T-helper 2 cell treated with Interferon-gamma antibody and Interleukin-4, amounts not matched to agents 5 μg/mL and 100 μg/mL, for 36 hours (primary cell): ENCODE measurements around the gene LAMB2.

Experiments
- DNase-seq: peaks from one replicate; pipeline ENCODE4 v3.0.0; 2021; ENCODE audit warnings: low spot score
- H3K27ac Mint-ChIP-seq: one replicate; pipeline ENCODE4 v1.8.0; 2021; ENCODE audit warnings: mild to moderate bottlenecking, mixed read lengths
- H3K27me3 Mint-ChIP-seq: one replicate; pipeline ENCODE4 v1.8.0; 2021; ENCODE audit warnings: low read depth, mixed read lengths
- H3K36me3 Mint-ChIP-seq: one replicate; pipeline ENCODE4 v1.8.0; 2021; ENCODE audit warnings: low read depth, mixed read lengths
- H3K4me1 Mint-ChIP-seq: one replicate; pipeline ENCODE4 v1.8.0; 2021; ENCODE audit warnings: low read depth, mixed read lengths
- H3K4me3 Mint-ChIP-seq: one replicate; pipeline ENCODE4 v1.8.0; 2022; ENCODE audit warnings: mild to moderate bottlenecking, moderate library complexity, mixed read lengths
- H3K9me3 Mint-ChIP-seq: one replicate; pipeline ENCODE4 v1.8.0; 2021; ENCODE audit warnings: mixed read lengths

Gene LAMB2

DNA sequence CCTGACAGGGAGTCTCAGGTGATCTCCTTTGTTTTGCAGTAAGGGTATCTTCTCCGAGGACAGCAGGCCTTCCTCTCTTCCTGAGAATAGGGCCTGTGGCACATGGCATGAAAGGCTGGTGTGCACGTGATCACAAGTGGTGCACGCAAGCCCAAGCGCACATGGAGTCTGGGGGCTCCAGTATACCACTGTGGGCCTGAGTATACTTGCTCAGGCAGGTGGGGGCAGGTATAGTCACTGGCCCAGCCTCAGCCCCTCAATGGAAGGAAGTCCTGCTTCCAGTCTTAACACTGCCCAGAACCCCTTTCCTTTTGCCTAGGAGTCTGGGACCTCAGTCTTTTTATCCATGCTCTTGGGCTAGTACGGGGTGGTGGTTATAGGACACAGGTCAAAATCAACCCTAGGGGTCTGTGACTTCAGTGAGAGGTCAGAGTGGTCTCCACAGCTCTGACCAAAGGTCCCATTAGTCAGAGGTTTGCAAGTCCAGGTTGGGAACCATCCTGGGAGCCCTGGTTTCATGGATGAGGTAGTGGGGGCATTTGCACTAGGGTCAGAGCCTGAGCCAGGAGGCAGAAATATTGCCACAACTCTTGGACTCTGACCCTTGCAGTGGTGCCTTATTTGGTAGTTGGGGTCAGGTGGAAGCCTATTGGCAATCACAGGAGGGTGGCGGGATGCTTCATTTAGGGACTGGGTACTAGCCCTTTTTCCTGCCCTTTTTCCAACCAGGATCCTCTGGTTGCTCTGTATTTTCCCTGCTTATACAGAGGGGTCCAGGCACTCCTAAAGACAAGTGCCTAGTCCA lies 34.1 kb upstream of the LAMB2 start:
- Mint-ChIP-seq H3K9me3 (no peaks in the 10 kb centered on the region), H3K27me3 (no peaks in the 10 kb centered on the region), H3K4me1 (peaks cover 14% of the 10 kb centered on the region), H3K4me3 (peak overlapping the region; percentile 85), H3K27ac (peak overlapping the region; percentile 85), H3K36me3 (peaks cover 13% of the 10 kb centered on the region)
- no peak for DNase-seq

DNA sequence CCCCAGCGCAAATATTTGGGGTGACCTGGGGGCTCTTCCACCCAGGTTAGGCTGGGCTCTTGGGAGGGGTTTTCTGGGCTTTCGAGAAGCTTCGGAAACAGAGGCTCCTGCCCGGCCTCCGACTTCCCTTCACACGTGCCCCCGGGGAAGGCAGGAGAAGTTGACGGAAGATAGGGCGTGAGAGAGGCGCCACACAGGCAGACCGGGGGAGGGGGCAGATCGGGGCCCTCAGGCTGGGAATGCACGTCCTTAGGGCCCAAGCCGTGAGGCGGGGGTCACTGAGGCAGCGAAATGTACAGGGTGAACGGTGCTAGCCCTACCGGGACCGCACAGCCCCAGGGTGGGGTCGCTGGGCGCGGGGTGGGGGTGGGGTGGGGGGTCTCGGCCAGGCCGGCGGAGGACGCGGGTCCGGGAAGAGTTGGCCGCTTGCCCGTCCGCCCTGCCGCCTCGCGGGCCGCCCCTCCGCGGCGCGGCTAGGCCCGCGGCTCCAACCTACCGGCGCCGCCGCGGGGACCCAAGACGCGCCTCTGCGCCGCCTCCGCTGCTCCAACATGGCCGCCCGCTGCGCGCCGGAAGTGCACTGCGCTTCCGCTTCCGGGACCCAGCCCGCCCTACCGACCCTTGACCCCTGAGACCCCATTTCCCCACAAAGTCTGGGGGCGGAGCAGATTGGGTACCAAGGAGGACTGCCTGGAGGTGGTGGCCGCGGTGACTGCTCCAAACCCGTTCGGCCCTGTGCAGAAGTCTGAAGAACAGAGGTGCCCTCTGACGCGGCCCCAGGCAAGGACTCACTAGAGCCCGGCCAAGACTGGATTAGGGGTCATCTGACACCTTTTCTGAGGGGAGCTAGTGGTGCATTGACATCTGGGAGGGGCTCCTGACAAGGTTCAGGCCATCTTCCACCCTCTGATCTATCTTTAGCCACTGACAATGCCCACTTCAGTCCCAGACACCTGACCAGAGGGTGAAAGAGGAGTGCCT lies 33.2 kb upstream of the LAMB2 start, which contains the start of gene CCDC71:
Gene CCDC71, minus strand, starts transcription at position 561 of the 981 bp plus-strand sequence. CDS start 2,123 bp downstream, outside the sequence.
- peak within 1 kb of the TSS; percentile 95 for H3K4me3 Mint-ChIP-seq
- peak; percentile 75 for DNase-seq
- no peaks in the 10 kb centered on the region for H3K9me3 Mint-ChIP-seq
- peaks cover 13% of the 10 kb centered on the region for H3K36me3 Mint-ChIP-seq
- peaks cover 14% of the 10 kb centered on the region for H3K4me1 Mint-ChIP-seq
- H3K27ac Mint-ChIP-seq = peak within 1 kb of the TSS; percentile 86
- no peaks in the 10 kb centered on the region for H3K27me3 Mint-ChIP-seq

DNA sequence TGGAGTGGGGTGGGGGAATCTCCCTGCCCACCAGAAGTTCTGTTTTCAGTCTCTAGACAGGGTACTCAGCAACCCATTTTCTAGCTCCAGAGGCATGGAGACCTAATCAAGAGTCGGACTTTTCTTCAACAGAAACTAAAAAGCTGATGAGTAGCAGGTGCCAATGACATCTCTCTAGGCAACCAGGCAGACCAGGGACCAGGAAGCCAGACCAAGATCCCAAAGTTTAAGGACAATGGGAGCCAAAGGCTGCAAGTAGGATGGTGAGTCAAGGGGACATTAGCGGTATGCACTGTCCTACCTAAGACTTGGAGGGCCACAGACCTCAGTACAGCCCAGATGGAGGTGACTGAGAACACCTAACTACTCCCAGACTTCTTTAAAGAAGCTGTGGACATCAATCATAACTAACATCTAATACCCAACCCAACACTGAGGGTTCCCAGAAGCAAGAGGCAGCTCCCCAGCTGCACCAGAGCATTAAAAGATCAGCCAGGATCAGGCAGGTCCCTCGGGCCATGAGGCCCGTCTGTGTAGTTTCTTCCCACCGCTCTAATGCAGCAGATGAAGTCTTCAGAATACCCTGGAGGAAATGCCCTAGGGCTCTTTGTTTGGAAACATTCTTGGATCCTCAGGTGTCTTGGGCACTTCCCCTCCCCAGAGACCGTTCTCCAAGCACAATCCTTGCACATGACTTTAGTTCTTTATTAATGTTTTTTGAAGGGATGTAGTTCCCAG lies 32.3 kb upstream of the LAMB2 start:
- DNase-seq = no peak
- peak overlapping the region; percentile 86 for H3K27ac Mint-ChIP-seq
- H3K27me3 Mint-ChIP-seq = no peaks in the 10 kb centered on the region
- peaks cover 12% of the 10 kb centered on the region for H3K4me1 Mint-ChIP-seq
- H3K36me3 Mint-ChIP-seq = peaks cover 13% of the 10 kb centered on the region
- H3K4me3 Mint-ChIP-seq = peak overlapping the region; percentile 95
- no peaks in the 10 kb centered on the region for H3K9me3 Mint-ChIP-seq

DNA sequence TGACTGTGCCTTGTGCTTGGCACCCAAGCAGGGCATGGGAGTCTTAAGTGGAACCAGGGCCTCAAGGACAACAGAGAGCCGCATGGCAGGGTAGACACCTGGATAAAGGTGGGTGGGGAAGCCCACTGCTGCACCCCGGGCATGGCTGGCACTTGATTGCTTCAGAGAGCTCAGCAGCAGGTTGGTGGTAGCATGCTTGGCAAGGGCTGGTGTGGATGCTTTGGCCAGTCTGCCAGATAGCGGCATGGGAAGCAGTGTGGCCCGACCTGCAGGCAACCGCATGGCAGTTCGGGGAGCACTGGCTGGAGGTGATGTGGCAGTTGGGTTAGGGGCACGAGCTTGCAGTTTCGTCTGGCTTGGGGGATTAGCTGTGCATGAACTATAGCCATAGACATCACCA lies 30.8 kb upstream of the LAMB2 start:
- DNase-seq = no peak
- H3K4me1 Mint-ChIP-seq = peaks cover 12% of the 10 kb centered on the region
- H3K9me3 Mint-ChIP-seq = no peaks in the 10 kb centered on the region
- peaks cover 13% of the 10 kb centered on the region for H3K36me3 Mint-ChIP-seq
- no peak overlapping the region for H3K4me3 Mint-ChIP-seq
- no peak overlapping the region for H3K27ac Mint-ChIP-seq
- H3K27me3 Mint-ChIP-seq = no peaks in the 10 kb centered on the region

DNA sequence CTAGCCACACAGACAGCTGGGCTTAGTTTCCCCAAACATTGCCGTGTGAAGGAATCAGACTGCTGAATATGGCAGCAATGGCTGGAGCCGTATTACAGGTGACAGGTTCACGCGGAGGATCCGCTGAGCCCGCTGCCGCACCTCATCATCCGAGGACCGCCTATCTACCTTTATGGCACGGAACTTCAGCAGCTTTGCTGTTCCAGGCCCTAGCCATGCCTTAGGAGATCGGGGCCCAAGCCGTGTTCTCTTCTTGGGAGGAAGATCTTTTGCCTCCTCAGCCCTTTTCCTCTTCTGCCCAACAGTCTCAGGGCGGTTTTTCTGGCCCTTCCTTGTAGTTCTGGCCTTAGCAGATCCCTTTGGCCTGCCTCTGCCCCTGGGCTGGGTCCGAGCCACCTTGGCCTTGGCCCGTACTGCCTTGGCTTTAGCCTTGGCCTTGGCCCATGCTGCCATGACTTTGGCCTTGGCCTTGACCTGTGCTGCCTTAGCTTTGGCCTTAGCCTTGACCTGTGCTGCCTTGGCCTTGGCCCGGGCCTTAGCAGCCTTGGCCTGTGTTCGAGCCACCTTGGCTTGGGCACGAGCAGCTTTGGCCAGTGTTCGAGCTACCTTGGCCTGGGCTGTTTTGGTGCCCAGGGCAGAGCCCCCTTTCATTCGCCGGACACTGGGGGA lies 30.0 kb upstream of the LAMB2 start:
- Mint-ChIP-seq H3K4me1 (peaks cover 13% of the 10 kb centered on the region), H3K36me3 (peaks cover 13% of the 10 kb centered on the region), H3K27ac (no peak overlapping the region), H3K9me3 (no peaks in the 10 kb centered on the region), H3K4me3 (no peak overlapping the region), H3K27me3 (no peaks in the 10 kb centered on the region)
- DNase-seq = no peak

DNA sequence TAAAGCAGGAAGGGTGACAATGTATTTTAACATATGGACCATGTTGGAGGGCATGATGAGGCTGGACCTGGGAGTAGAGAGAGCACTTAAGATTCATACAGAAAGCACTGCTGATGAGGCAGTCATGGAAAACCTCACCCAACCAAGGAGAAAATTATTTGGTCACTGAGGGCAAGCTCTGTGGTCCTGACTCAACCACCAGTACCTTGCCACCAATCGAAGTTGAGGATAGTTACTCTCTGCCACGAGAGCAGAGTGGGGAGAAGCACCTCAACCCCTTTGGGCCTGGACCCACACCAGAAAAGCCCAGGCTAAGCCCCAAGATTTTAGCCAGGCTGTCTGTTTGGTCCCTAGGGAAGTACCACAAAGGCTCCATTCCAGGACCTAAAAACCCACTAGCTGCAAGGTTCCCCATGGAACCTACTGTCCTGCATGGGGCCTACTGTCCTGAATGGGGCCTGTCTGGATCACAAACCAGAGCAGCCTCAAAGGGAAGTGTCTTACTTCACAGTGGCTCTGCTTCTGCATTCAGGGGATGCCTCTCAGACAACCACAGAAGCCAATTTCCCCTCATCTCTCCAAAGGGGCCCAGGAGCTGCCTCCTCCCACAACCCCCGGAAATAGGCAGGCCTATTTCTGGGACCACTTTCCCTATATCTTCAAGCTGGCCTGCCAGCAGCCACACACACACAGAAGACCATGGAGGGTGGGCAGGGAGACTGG lies 29.1 kb upstream of the LAMB2 start:
- no peaks in the 10 kb centered on the region for H3K9me3 Mint-ChIP-seq
- peaks cover 13% of the 10 kb centered on the region for H3K4me1 Mint-ChIP-seq
- no peaks in the 10 kb centered on the region for H3K27me3 Mint-ChIP-seq
- no peak overlapping the region for H3K27ac Mint-ChIP-seq
- H3K36me3 Mint-ChIP-seq = peaks cover 13% of the 10 kb centered on the region
- DNase-seq = no peak
- no peak overlapping the region for H3K4me3 Mint-ChIP-seq

DNA sequence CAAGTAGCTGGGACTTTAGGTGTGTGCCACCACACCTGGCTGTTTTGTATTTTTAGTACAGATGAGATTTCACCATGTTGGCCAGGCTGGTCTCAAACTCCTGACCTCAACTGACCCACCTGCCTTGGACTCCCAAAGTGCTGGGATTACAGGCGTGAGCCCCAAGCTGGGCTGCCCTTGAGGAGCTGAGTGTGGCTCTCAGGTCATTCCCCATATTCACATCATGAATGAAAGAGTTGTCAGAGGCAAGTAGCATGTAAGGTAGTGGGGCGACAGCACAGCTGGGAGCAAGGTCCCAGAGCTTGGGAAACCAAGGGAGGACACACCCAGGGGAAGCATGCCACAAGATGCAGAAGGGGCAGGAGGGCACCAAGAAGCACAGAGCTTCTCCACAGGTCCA lies 28.3 kb upstream of the LAMB2 start:
- Mint-ChIP-seq H3K27ac (no peak overlapping the region), H3K9me3 (no peaks in the 10 kb centered on the region), H3K4me1 (peaks cover 13% of the 10 kb centered on the region), H3K4me3 (no peak overlapping the region), H3K36me3 (peaks cover 13% of the 10 kb centered on the region), H3K27me3 (no peaks in the 10 kb centered on the region)
- DNase-seq = no peak

DNA sequence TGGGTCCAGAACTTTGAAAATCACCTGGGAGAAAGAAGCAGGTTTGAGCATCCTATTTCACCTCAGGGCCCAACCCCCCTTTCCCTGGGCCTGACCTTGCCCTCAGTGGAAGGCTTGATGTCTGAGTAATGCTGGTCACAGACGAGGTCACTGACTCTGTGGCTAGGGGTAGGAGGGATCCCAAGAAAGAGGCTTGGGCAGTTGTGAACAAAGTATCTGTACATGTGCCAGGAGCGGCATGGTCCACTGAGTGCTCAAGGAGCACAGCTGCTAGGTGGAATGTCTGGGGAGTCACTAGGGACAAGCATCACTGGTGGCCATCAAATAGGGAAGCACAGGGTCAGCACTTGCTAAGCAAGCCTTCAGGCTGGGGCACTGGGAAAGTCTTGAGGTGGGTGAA lies 25.9 kb upstream of the LAMB2 start:
- DNase-seq = no peak
- H3K9me3 Mint-ChIP-seq = no peaks in the 10 kb centered on the region
- H3K4me3 Mint-ChIP-seq = no peak overlapping the region
- H3K27me3 Mint-ChIP-seq = no peaks in the 10 kb centered on the region
- peaks cover 5% of the 10 kb centered on the region for H3K36me3 Mint-ChIP-seq
- peaks cover 1% of the 10 kb centered on the region for H3K4me1 Mint-ChIP-seq
- H3K27ac Mint-ChIP-seq = no peak overlapping the region

DNA sequence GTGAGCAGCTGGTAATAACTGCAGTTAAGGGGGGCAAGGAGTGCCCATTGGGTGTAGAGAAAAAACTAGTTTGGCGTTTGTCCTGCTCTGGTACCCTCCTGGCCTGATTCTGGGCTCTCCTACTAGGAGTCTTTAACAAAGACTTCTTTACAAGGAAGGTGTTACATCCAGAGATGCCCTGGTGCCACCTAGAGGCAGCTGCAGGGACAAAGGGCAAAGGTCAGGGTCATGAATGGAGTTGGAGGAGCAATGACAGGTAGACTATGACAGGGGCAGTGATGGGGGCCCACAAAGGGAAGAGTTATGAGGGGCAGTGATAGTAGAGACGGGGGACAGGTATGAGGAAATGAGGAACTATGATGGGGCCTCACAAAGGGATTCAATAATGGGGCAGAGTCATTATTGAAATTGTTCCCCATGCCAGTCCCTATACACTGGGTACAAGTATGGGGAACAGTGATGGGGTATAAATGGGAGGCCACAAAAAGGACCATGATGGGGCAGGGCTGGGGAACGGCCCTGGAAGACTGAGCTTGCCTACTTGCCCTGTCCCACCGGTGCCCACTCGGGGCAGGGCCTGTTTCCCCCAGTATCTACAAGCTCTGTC lies 25.4 kb upstream of the LAMB2 start:
- no peaks in the 10 kb centered on the region for H3K27me3 Mint-ChIP-seq
- no peak overlapping the region for H3K4me3 Mint-ChIP-seq
- no peak overlapping the region for H3K27ac Mint-ChIP-seq
- H3K4me1 Mint-ChIP-seq = peaks cover 1% of the 10 kb centered on the region
- no peaks in the 10 kb centered on the region for H3K9me3 Mint-ChIP-seq
- no peaks in the 10 kb centered on the region for H3K36me3 Mint-ChIP-seq
- peak; percentile 37 for DNase-seq

DNA sequence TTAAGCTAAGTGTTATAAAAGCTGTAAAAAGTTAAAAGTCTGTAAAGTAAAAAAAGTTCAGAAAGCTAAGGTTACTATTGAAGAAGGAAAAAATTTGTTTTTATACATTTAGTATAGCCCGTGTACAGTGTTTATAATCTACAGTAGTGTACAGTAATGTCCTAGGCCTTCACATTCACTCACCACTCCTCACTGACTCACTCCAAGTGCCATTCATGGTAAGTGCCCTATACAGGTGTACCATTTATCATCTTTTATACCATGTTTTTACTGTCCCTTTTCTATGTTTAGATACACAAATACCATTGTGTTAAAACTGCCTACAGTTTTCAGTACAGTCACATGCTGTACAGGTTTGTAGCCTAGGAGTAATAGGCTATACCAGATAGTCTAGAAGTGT lies 24.4 kb upstream of the LAMB2 start:
- H3K9me3 Mint-ChIP-seq = no peaks in the 10 kb centered on the region
- H3K36me3 Mint-ChIP-seq = no peaks in the 10 kb centered on the region
- no peak overlapping the region for H3K4me3 Mint-ChIP-seq
- no peak overlapping the region for H3K27ac Mint-ChIP-seq
- H3K27me3 Mint-ChIP-seq = no peaks in the 10 kb centered on the region
- DNase-seq = no peak
- peaks cover 1% of the 10 kb centered on the region for H3K4me1 Mint-ChIP-seq

DNA sequence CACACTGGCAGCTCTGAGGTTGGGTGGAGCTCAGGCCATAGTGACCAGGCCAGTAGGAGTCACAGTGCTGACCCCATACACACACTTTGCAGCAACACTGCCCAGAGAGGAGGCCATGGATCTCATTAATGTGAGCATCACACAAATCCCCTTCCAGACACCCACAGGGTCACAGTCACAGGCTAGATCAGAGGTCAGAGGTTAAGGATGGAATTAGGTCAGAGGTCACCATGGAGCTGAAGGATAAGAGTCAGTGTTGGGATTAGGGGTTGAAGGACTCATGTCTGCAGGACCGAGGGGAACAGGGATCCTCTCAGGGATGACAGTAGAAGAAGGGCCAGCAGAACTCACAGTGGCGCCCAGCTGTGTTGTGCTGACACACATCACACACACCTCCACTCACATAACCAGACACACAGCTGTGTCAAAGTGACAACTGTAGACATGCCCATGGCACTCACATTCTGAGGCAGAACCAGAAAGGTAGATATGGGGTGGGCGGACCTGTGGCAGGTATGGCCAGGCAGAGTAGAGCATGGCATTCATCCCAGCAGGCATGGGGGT lies 20.6 kb upstream of the LAMB2 start:
- Mint-ChIP-seq H3K36me3 (no peaks in the 10 kb centered on the region), H3K4me1 (peaks cover 1% of the 10 kb centered on the region), H3K4me3 (no peak overlapping the region), H3K9me3 (no peaks in the 10 kb centered on the region), H3K27me3 (no peaks in the 10 kb centered on the region), H3K27ac (no peak overlapping the region)
- DNase-seq = no peak

DNA sequence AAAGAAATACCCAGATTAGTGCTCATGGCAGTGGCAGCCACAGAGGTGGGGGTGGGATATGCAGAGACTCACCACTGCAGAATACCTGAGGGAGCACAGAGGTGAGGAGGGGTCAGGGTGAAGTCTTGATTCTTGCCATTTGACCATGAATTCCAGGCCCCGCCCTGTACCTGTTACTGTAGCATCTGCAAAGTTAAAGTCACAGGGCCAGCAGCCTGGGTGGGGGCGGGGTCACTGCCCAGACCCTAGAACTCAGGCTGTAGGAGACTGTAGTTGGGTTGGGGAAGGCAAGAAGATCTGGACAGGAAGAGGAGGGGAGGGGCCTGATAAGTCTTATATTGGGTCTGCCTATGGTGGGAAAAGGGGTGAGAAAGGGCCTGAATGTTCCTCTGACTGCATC lies 18.8 kb upstream of the LAMB2 start:
- Mint-ChIP-seq H3K4me1 (no peaks in the 10 kb centered on the region), H3K9me3 (no peaks in the 10 kb centered on the region), H3K4me3 (no peak overlapping the region), H3K27ac (no peak overlapping the region), H3K36me3 (no peaks in the 10 kb centered on the region), H3K27me3 (no peaks in the 10 kb centered on the region)
- DNase-seq = no peak
